ENCODE data around the gene PMEL.

PMEL gene

DNA sequence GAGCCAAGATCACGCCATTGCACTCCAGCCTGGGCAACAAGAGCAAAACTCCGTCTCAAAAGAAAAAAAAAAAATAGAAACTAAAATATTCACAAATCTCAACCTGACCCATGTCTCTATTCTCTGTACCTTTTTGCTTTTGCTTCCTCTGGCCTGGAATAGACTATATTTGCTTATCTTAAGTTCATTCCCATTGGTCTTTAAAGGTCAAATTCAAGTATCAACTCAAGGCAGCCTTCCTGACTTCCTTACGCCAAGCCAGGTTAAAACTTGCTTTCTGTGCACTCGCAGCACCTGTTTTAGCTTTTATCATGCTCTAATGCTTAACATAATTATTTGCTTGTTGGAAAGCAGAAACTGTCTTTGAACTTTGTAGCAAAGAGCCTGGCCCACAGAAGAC is 52.9 kb downstream of the PMEL start:
- DNase-seq, result no peak

DNA sequence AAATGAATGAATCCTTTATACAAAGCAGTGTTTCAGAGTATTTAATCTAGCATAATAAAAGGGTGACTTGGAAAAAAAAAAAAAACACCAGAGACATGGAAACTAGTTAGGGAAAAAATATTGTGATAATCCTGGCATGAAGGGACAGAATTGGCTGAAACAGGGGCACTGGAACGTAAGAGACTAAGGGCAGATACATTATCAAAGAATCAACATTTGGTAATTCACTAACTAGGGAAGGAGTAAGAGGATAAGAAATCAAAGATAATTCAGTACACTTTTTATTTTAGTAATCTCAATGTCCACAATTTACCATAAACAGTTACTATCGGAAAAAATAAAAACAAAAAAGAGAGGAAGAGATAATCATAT is 56.3 kb downstream of the PMEL start:
- no peak for DNase-seq

DNA sequence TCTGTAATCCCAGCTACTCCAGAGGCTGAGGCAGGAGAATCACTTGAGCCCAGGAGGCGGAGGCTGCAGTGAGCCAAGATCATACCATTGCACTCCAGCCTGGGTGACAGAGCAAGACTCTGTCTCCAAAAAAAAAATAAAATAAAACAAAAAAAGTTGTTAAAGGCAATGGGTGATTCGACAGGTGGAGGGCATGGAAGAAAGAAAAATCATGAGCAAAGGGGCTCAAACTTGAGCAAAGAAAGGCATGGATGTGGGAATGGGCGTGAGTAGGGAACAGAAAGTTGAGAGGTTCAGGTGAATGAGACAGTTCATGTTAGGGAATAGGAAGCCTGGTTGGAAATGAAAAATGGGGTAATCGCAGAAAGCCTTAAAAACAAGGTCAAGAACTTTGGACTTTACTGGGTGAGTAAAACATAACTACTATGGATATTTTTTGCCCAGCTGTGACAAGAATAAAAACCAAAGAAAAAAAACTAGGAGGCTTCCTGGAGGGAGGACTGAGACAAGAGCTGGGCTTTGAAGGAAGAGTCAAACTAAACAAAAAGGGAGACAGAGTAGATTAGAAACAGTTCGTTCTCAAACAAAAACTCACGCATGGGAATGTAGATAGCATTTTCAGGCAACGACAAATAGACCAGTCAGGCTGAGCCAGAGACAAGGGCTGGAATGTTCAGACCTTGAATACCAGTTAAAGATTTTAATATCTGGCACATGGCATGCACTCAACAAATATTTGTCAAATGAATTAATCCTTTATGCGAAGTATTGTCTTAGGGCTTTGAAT is 56.9 kb downstream of the PMEL start:
- DNase-seq, result no peak

DNA sequence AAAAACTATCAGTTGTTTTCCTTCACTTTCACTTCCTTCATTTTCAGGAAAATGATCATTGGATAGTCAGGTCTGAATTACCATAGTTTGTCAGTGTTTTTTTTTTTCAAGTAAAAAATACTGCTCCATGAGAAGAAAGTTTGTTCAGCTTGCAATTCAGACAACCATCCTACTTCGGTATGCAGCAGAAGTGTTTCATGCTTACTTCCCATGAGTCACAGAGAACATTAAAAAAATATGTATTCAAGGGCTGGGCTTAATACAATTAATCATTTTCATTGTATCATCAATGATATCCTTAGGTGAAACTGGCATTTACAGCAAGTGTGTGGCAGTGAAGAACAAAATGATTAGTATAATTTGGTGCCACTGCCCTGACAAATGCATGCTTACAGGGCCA is 59.8 kb downstream of the PMEL start:
- no peak for DNase-seq

Measured in CD4-positive, alpha-beta T cell treated with Interleukin-21 for 1 hour (primary cell).